ENCODE measurements around the gene UBE2O.

Gene UBE2O

DNA sequence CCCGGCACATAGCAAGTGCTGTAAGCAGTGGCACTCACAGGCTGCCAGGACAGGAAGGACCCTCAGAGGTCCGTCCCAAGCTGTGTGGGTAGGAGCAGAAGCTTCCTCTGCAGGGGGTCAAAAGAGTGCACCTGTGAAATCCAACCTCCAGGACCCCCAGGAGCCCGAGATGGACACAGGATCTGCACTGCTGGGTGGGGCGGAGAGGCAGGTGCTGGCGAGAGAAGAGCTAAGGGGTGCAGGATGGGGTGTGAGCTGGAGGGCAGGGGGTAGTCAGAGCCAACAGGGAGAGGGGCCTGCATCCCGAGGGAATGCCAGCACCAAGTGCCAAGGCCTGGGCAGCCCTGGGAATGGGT lies 13.8 kb upstream of the UBE2O start:
- TF ChIP-seq, protein P1, sequence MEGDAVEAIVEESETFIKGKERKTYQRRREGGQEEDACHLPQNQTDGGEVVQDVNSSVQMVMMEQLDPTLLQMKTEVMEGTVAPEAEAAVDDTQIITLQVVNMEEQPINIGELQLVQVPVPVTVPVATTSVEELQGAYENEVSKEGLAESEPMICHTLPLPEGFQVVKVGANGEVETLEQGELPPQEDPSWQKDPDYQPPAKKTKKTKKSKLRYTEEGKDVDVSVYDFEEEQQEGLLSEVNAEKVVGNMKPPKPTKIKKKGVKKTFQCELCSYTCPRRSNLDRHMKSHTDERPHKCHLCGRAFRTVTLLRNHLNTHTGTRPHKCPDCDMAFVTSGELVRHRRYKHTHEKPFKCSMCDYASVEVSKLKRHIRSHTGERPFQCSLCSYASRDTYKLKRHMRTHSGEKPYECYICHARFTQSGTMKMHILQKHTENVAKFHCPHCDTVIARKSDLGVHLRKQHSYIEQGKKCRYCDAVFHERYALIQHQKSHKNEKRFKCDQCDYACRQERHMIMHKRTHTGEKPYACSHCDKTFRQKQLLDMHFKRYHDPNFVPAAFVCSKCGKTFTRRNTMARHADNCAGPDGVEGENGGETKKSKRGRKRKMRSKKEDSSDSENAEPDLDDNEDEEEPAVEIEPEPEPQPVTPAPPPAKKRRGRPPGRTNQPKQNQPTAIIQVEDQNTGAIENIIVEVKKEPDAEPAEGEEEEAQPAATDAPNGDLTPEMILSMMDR (IDR thresholded peaks at IDR 0.05; ENCODE audit: low read depth, low read length): no peak
- no peak overlapping the region for H3K4me3 ChIP-seq (ENCODE audit: low read depth, low read length)

DNA sequence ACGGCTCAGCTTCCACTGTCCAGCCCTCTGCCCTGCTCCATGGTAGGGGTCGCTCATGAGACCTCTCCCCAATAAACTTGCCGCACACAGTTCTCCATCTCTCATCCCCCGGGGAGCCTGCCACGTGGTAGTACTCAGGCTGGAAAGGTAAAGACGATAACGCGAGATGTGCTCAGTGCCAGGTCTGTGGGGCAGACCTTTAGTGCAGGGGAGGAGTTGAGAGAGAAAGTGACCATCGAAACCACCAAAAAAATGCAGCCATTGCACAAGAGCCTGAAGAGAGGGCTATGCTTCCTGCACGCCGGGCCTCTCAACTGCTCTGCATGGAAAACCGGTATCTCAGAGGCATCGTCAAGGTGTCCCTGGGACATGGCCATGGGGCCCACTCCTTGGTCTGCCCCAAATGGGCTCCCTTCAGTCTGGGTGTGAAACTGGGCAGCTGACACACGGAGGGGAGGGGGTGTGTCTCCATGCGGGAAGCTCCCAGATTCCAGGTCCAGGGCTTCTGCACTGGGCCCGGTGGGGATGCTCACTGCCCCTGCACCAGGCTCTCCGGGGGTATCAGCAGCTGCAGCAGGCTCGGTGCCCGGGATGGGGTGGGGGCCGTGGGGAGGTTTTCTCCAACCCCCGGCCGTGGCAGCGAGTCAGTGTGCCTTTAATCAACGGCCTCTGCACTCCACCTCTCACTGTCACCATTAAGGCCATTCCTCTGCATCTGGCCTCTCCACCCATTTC lies 9.8 kb upstream of the UBE2O start:
- TF ChIP-seq, protein P1 (IDR thresholded peaks at IDR 0.05; ENCODE audit: low read depth, low read length): no peak
- H3K4me3 ChIP-seq (ENCODE audit: low read depth, low read length): no peak overlapping the region

DNA sequence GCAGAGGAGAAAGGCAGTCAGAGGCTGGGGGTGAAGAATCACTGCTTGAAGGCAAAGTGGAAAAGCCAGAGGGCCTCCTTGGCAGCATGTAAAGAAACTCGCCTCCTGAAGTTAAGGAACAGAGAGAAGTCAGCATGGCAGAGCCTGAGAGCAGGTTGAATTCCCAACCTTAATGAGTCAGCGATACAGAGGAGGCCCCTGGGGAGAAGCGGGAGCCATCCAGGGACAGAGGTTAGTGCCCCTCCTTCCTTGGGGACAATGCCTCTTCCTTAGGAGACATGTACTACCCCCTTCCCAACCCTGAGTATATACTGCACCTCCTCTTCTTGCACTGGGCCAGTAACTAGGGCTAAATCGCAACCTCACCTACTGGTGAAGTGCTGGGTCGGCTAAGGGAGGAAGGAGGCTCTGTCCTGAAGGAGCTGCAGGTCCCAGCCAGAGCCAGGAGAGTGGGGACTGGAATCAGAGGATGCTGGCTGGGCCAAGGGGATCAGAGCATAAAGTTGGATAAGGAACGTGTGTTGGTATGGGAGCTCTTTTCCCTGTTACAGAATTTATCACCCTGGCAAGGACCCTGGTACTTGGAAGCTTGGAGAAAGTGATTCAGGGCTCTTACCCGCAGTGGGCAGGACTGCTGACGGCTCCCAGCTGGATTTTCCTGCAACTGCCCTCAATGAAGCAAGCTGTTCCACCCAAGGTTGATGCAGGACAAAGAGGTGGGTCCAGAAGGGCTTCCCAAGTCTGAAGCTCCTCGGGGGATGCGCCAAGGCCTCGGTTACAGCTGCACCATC lies 9.0 kb upstream of the UBE2O start:
- TF ChIP-seq, protein P1 (IDR thresholded peaks at IDR 0.05; ENCODE audit: low read depth, low read length): no peak
- H3K4me3 ChIP-seq (ENCODE audit: low read depth, low read length): no peak overlapping the region

DNA sequence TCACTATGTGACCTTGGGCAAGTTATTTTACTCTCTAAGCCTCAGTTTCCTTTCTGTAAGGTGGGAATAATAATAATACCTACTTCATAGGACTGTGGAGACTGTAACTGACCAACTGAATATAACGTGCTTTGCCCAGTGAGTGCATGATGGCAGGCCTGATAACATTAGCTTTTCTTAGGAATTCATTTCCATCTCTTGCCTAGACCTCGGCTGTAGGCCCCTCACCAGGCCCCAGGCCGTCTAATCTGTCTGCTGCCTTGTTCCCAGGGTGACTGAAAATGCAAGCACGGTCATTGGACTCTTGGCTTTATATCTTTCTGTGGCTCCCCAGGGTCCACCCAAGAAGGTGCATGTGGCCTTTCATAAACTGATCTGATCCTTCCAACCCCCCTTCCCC lies 6.7 kb upstream of the UBE2O start:
- H3K4me3 ChIP-seq (ENCODE audit: low read depth, low read length): no peak overlapping the region
- TF ChIP-seq, protein P1 (IDR thresholded peaks at IDR 0.05; ENCODE audit: low read depth, low read length): no peak

DNA sequence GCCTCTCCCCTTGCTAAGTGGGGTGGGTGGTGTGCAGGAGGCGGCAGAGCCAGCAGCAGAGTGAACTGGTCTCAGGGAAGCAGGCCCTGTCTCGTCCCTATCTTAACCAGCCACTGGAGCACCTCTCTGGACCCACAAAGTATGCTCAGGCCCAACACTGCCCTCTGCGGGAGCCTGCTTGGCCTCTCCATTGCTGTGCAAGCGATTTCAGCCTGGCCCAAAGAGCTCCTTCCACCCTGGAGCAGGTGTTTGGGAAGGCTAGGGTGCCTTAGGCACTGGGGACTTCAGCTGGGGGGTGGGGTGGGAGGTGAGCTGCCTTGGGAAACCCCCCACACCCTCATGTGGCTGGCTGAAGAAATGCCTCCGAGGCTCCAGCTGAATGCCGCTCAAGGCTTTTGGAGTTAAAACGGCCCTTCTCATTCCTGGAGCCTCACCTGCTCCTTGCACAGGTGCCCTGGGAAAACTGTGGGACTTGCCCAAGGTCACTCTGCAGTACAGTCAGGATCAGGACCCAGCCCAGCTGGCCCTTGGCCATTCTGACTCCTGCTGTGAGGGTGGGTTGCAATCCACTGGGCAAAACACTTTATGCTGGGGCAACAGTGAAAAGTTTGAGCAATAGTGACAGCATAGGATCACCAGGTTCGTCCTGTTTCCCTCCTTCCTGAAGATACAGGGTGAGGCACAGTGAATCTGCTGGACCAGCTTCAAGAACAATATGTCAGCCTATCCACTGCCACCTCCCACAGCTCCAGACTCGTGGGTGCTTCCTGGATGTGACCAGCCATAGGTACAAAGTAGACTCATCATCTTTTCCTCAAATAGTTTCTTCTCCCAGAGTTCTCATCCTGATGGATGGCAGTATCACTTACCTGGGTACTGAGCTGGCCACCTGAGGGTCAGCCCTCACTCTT lies 5.9 kb upstream of the UBE2O start:
- no peak overlapping the region for H3K4me3 ChIP-seq (ENCODE audit: low read depth, low read length)
- TF ChIP-seq, protein P1 (IDR thresholded peaks at IDR 0.05; ENCODE audit: low read depth, low read length): peak; percentile 68

DNA sequence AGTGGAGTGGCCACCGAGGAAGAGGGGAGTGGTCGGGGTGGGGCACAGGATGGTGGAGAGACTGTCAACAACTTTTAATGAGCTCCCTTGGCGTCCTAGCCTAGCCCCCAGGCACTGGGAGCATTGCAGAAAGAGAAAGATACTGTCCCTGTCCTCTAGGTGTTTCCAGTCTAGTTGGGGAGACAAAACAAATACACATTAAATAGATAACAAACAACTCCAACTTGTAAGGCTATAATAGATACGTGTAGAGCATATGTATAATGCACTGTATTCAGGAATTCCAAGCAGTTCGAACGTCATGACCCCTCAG lies 435 bp upstream of the UBE2O start:
- TF ChIP-seq, protein P1 (IDR thresholded peaks at IDR 0.05; ENCODE audit: low read depth, low read length): no peak
- no peak overlapping the region for H3K4me3 ChIP-seq (ENCODE audit: low read depth, low read length)

All from WI38 (cell line).